ENCODE data around the gene NR1I3.

DNA sequence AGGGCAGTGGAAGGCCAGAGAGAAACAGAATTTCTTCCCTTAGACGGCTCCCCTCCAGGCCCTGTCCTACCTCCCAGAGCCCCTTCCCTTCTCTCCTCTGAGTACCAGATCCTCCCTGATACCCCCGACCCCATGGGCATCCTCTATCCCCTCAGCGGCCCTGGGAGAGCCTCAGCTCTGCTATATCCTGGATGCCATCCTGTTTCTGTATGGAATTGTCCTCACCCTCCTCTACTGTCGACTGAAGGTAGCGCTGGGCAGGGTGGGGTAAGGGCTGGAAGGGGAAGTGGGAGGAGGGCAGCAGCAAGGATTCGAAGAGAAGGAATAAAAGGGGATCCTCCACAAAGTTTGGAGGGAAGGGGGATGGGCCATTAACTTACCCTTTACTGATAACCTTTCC is 20.2 kb downstream of the NR1I3 start:
- TF ChIP-seq CTCF (IDR thresholded peaks at IDR 0.05) (no peak), POLR2A (IDR thresholded peaks at IDR 0.05) (no peak)
